ENCODE results near the gene SLC9A8. TPM values are rescaled to one million over a fixed set of nuclear protein-coding genes. Genes with fewer than 3 reads are reported as not detected.

The SLC9A8 gene
- total RNA-seq, 1 experiment from 2014 or later, result 6.5 TPM

DNA sequence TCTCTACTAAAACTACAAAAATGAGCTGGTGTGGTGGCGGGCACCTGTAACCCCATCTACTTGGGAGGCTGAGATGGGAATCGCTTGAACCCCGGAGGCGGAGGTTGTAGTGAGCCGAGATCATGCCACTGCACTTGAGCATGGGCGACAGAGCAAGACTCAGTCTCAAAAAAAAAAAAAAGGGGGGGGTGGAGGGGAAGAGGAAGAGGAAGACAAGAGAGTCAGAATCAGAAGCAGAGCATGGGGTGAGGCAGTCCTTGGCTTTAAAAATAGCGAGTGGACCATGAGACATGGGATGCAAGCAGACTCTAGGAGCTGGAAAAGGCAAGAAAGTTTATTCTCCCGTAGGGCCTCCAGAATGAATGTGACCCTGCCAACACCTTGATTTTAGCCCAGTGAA lies 3.9 kb upstream of the SLC9A8 start (continued):
- TF ChIP-seq HMGXB4 (CRISPR knock-in tag; IDR thresholded peaks at IDR 0.05) (no peak), ZBTB21 (CRISPR knock-in tag; IDR thresholded peaks at IDR 0.05; ENCODE audit: borderline replicate concordance) (no peak), HMGA2 (CRISPR knock-in tag; IDR thresholded peaks at IDR 0.05) (no peak)

GRCh38 chr20:49809803-49810359 lies 2.7 kb upstream of the SLC9A8 start:
- Mint-ChIP-seq H3K27me3 (ENCODE audit: low read depth) (no peaks in the 10 kb centered on the region; the same call in 1 of the 2 replicates), H3K4me3 (no peak overlapping the region), H3K27ac (no peak overlapping the region), H3K9me3 (no peaks in the 10 kb centered on the region), H3K36me3 (peaks cover under 1% of the 10 kb centered on the region; the same call in 1 of the 2 replicates), H3K4me1 (peaks cover 16% of the 10 kb centered on the region)
- ATAC-seq (no peak), DNase-seq (ENCODE audit: low spot score) (no peak)
- TF ChIP-seq JAZF1 (CRISPR knock-in tag; IDR thresholded peaks at IDR 0.05) (no peak), E2F1 (CRISPR knock-in tag; IDR thresholded peaks at IDR 0.05) (no peak), ETV6 (CRISPR knock-in tag; IDR thresholded peaks at IDR 0.05) (no peak), NR3C1 (CRISPR knock-in tag; conservative IDR thresholded peaks at IDR 0.05; ENCODE audit: low read depth) (no peak), NR2C2 (CRISPR knock-in tag; IDR thresholded peaks at IDR 0.05) (no peak), ZNF671 (CRISPR knock-in tag; IDR thresholded peaks at IDR 0.05) (no peak), TCF7 (CRISPR knock-in tag; IDR thresholded peaks at IDR 0.05; ENCODE audit: low read depth) (no peak), SMAD4 (CRISPR knock-in tag; IDR thresholded peaks at IDR 0.05) (no peak), JUN (CRISPR knock-in tag; IDR thresholded peaks at IDR 0.05) (no peak), ZSCAN18 (CRISPR knock-in tag; IDR thresholded peaks at IDR 0.05) (no peak), CREB1 (CRISPR knock-in tag; IDR thresholded peaks at IDR 0.05) (no peak), ESRRA (CRISPR knock-in tag; IDR thresholded peaks at IDR 0.05; ENCODE audit: borderline replicate concordance) (no peak)
- TF ChIP-seq, protein P1, sequence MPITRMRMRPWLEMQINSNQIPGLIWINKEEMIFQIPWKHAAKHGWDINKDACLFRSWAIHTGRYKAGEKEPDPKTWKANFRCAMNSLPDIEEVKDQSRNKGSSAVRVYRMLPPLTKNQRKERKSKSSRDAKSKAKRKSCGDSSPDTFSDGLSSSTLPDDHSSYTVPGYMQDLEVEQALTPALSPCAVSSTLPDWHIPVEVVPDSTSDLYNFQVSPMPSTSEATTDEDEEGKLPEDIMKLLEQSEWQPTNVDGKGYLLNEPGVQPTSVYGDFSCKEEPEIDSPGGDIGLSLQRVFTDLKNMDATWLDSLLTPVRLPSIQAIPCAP (CRISPR knock-in tag; IDR thresholded peaks at IDR 0.05), result no peak
- TF ChIP-seq, protein P2, sequence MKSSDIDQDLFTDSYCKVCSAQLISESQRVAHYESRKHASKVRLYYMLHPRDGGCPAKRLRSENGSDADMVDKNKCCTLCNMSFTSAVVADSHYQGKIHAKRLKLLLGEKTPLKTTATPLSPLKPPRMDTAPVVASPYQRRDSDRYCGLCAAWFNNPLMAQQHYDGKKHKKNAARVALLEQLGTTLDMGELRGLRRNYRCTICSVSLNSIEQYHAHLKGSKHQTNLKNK (CRISPR knock-in tag; IDR thresholded peaks at IDR 0.05), result no peak
- CTCF ChIA-PET, result interaction anchor here (1.8 kb wide), 1 partner anchor 199 kb away, joined by 5 read pairs; no protein-coding TSS in a partner anchor
- POLR2A ChIA-PET, result no interaction called here

DNA sequence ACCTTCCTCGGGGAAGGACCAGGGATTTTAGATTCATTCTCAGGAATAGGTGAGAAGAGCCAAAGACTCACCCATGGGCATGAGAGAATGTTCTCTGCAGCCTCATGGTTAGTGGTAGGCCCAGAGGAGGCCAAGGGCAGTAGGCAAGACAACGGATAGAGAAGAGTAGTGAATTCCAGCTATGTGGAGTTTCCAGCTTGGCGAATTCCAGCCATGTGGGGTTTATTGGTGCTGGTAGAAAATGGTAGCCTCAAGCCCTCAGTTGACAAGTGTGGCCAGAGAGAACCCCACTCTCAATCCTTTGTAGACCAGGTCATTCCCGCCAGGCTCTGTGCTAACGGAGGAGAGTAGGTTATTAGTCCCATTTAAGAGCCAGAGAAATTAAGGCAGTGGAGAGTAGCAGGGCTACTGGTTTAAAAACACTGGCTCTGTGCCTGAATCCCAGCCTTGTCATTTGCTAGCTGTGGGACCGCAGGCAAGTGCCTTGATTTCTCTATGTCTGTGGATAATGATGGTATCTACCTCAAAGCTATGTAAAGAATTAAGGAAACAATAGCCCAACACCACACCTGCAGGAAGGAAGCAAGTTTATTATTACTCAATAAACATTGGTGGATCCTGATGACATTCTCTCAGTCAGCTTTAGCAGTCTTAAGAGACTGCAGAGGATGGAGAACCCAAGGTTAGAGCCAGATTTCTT lies 2.0 kb upstream of the SLC9A8 start:
- Mint-ChIP-seq H3K4me3 (no peak overlapping the region), H3K27me3 (ENCODE audit: low read depth) (no peaks in the 10 kb centered on the region; the same call in 1 of the 2 replicates), H3K4me1 (peaks cover 16% of the 10 kb centered on the region), H3K27ac (no peak overlapping the region), H3K9me3 (no peaks in the 10 kb centered on the region), H3K36me3 (peaks cover 8% of the 10 kb centered on the region)
- ChIA-PET CTCF (interaction anchor here (1.3 to 1.8 kb wide), 3 partner anchors 15 to 202 kb away, joined by 4 to 5 read pairs (median 4); no protein-coding TSS in a partner anchor), POLR2A (no interaction called here)
- DNase-seq (ENCODE audit: low spot score), result no peak
- no peak for TF ChIP-seq NR1H2 (CRISPR knock-in tag; IDR thresholded peaks at IDR 0.05)
- TF ChIP-seq, protein P3, sequence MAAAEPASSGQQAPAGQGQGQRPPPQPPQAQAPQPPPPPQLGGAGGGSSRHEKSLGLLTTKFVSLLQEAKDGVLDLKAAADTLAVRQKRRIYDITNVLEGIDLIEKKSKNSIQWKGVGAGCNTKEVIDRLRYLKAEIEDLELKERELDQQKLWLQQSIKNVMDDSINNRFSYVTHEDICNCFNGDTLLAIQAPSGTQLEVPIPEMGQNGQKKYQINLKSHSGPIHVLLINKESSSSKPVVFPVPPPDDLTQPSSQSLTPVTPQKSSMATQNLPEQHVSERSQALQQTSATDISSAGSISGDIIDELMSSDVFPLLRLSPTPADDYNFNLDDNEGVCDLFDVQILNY (CRISPR knock-in tag; IDR thresholded peaks at IDR 0.05), result no peak
- no peak for ATAC-seq
